ENCODE measurements around the gene TFF3.
A peak's percentile ranks its signal among the peaks of the same experiment; 100 is the strongest.
"Not testable (repeated sequence)": the region's sequence is repeated elsewhere in the genome, so short reads cannot be mapped to it uniquely, and the experiment has no call there.

The TFF3 gene

DNA sequence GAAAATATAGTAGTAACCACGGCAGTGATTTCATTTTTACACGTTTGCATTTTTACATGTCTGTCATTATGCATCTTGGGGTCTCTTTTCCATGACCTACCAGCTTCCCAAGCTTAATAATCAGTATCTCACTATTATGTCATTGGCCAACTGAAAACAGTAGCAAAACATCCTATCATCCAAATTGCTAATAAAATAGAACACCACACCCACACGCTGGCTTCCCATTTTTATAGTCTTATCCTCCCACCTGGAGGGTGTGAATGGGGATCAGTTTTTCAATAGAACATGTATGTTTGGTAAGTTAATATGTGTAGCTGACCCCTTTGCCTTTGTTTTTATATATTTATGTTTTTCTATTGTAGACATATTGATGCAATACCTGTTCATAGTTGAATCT, 11.8 kb downstream of the TFF3 start:
- no peak for DNase-seq

- no peak for DNase-seq
Observed at GRCh38 chr21:42302794-42303193, 12.4 kb downstream of the TFF3 start.

DNA sequence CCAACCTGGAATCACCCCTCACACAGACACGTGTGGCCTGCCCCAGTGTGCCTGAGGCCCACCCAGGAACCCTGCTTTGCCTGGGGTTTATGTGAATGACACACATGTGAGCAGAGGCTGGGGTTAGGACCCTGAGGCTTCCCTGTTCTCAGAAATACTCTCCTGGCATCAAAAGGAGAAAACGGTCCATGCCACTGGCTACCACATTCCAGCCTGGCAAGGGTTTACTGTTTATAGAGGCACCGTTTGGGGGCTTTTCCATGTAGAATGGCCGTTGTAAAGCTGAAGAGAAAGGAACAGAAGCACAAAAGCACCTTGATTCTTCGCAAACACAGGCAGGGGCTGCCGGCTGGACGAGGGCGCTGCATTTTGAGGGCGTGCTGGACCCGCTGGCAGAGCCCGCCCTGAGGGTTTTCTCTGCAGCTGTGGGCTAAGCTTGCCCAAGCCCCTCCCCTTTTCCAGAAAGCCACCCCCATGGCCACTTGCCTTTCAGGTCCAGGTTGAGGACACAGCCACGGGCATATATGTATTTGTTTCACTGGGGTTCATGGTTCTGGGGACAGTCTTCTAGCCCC, 13.0 kb downstream of the TFF3 start:
- DNase-seq: no peak

DNA sequence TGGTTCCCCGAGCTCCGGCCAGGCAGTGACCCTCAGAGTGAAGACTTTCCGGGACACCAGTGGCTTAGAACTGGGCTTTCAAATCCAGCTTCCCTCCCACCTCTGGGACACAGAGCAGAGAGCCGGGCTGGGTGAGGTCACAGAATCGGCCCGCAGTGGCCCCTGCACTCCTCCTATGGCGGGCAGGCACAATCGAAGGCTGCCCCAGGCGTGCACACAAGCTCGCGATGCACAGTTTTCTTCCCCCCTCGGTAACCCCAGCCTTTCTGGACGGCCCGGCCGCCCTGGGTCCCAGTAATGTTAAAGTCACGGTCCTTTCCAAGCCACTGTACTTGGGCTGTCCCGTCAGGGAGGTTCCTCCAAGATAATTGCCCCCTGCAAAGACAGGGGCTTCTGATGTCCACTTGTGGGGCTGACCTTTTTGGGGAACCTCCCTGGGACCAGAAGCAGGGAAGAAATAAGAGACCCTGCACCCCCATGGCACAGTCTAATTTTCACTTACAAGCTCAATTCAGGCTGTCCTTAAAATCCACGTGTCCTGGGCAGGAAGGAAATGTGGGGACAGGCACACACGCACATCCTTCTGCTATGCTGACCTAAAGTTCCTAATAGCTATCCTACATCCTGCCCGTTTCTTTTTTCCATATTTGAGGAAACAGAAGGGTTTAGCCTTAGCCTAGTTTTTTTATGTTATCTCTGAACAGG, 13.7 kb downstream of the TFF3 start:
- no peak for DNase-seq

DNA sequence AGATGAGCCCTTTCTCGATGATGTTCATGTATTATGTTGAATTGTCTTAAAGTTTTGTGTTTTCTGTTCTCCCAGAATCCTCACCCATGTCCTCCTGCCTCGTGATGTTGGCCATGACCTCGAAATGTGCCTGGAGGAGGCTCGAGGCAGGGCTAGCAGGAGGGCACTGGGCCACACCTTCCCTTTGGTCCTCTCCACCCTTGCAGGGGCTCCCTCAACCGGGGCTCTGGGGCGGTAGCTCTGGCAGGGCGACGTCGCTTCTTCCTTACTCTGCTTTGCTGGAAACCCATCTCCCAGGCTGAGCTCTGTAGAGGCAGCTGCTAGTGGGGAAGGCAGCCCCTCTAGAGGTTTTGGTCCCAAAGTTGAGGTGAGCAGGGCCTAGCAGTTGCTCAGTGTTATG, 14.3 kb downstream of the TFF3 start:
- no peak for DNase-seq

DNA sequence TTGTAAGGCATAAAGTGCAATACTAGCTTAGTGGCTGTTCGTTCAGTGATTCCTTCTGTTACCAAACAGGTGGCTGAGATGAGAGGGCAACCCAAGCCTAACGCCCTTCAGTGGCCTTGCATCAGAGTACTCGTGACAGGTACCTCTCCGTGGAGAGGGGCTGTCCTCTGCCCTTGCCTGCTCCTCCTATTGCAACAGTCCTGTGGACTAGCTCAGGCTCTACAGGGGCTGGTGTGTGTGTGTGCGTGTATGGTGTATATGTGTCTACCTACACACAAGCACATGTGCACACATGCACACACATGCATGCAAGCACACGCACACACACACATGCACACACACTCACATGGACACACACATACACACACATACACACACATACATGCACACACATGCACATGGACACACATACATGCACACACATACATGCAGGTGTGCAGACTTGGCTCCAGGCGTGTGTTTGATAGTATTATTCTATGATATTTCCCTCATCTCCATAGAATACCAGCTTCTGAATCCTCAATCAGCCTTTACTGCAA, 15.1 kb downstream of the TFF3 start:
- no peak for DNase-seq

DNA sequence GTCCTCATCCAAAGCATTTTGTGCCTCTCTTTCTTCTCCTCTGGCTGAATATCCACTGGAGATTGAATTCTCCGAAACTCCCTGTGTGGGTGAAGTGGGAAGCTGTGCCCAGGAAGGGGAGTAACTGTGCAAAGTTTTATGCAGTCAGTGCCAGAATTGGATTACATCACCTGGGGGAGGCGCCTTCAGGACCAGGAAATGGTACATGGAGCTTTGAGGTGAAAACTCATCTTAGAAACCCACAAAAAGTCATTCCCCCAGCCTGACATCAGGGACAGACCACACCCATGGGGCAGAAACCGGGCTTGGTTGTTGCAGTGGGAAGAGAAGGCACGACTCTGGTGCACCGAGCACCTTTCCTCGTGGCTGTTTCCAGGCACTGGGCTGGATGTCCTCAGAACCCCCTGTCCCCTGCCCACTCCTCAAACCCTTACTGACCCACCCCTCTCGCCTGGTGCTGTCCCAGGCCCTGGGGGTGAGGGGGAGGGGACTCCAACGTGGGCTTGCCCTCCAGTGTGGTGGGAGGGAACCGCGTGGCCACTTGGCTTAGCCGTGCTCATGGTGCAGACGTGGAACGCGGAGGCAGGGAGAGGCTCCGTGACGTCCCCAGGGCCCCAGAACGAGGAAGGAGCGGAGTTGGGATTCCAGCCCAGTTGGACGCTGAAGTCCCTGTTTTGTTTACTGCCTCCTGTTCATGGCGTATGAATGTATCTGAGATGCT, 15.7 kb downstream of the TFF3 start:
- DNase-seq: peak; percentile 56

DNA sequence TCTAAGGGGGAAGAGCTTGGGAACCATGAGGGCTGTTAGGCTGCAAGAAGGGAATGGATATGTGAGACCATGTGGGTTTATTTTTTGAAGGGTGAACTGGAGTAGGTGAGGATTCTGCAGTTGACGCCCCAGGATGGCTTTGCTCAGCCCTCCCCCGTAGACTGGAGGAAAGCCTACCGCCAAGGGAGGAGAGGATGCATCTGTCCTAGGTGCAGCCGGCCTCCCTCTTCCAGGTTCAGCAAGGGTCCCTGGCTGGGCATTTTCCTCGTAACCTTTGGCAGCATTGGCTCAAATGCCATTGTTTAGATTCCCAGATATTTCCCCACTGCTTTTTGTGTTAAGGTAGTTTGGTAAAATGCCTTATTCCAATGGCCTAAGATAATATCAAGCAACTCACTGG, 16.6 kb downstream of the TFF3 start:
- DNase-seq: no peak

GRCh38 chr21:42298237-42298636, 17.0 kb downstream of the TFF3 start:
- DNase-seq: no peak

DNA sequence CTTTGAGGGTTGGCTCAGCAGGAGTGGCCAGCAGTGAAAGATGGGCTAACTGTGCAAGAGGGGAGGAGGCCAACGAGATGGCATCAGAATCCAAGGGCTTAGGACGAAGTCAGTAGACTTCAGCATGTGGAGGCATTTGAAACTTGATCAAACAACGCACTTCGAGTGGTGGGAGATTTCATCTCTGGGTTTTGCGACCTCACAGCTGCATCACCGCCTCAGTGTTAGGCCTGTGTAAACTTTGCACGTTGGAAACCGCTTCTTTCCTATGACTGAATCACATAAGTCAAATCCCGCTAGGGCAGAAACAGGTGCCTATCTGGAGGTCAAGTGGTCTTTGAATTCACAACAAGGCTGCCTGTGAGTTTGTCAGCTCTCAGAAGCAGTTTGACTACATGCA, 17.8 kb downstream of the TFF3 start:
- DNase-seq: no peak

GRCh38 chr21:42296501-42296900, 18.7 kb downstream of the TFF3 start:
- no peak for DNase-seq

DNA sequence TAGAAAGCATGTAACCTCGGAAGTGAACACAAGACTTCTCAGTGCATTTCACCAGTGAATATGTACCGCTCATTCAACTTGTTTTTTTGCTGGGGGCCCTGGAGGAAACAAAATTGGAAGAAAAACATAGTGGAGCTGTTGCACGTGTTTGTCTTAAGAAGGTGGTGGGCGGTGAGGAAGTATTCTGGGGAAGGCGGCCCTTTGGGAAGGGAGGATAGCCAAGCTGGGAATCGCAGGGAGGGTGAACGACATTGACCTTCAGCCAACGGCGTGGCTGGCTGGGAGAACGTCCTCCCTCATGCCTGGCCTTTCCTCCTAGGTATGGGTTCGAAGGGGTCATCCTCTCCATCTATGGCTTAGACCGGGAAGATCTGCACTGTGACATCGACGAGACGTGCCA, 19.4 kb downstream of the TFF3 start:
- no peak for DNase-seq

- DNase-seq: no peak
Observed at GRCh38 chr21:42294273-42294880, 20.8 kb downstream of the TFF3 start.

GRCh38 chr21:42293649-42294272, 21.4 kb downstream of the TFF3 start:
- no peak for DNase-seq

DNA sequence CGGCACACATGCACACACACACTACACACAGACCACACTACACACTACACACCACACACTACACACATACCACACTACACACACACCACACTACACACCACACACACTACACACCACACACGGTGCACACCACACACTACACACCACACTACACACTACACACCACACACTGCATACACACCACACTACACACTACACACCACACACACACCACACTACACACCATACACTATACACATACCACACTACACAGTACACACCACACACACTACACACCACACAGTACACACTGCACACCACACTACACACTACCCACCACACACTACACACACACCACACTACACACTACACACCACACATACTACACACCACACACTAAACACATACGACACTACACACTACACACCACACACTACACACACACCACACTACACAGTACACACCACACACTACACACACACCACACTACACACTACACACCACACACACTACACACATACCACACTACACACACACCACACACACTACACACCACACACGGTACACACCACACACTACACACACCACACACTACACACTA, 22.6 kb downstream of the TFF3 start:
- not testable (repeated sequence) for DNase-seq

DNA sequence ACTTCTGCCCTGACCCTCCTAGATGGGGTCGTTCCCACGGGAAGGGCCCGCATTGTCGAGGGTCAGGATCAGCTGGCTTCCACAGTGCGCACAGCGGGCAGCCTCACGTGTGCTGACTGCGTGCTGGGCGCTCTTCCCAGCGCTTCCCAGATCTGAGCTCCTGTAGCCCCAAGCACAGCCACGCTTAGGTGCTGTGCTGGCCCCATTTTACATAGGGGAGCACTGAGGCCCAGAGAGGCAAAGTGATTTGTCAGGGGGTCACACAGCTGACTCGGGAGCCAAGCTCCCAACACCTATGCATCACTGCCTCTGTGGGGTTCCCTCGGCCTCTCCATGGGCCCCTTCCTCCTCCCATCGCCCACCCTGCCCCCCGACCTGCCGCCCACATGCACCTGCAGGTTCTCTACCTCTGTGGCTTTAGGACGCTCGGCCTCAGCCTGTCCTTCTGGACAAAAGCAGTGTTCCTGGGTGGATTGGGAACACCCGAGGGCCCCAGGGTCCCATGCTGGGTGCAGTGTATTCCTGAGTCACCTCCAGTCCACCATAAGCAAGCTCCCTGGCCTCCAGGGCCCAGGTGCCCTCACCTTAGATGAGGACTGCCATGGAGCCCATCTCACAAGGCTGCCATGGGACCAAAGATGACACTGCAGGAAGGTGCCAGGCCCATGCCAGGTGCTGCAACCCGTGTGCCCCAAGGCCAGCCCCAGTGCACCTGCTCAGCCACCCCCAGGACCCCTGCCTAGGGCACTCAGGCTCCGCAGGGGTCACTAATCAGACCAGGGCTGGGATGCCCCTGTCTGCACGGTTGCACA, 23.3 kb downstream of the TFF3 start:
- DNase-seq: no peak

GRCh38 chr21:42291003-42291750, 24.0 kb downstream of the TFF3 start:
- DNase-seq: no peak

- DNase-seq: no peak
Observed at GRCh38 chr21:42290505-42290904, 24.7 kb downstream of the TFF3 start.

- DNase-seq: no peak
Observed at GRCh38 chr21:42289926-42290325, 25.3 kb downstream of the TFF3 start.

DNA sequence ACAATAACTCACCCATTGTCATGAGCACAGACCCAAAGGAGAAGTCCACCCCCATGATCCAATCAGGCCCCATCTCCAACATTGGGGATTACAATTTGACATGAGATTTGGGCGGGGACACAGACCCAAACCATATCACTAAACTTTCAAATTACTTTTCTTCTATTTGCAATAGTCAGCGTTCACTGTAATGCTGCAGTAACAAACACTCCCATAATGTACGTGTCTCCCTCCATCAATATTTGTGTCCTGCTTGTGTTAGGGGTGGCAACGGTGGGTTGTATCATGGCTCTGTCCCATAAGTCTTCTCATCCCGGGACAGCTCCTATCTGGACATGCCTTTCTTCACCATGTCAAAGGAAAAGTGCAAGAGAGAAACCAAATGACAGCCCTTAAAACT, 26.2 kb downstream of the TFF3 start:
- DNase-seq: no peak

All from activated CD4-positive, alpha-beta T cell treated with anti-CD3 and anti-CD28 coated beads, Interleukin-10, Interleukin-2, amounts not matched to agents 100 ng/mL and 50 ng/mL, durations not matched to agents 16 hours and 8 hours (primary cell).